Upper lobe of left lung (tissue), 6 donors: ENCODE data around the gene C7orf33. TPM values are rescaled to one million over a fixed set of nuclear protein-coding genes. Genes with fewer than 3 reads are reported as not detected.

Experiments
- ATAC-seq, 2 donors: fragments of 200-7000 bp; cut with Tn5 transposase; one replicate each; pipeline ENCODE4 v1.9.1; 2022; ENCODE audit warnings: mild to moderate bottlenecking in 2 of 2, moderate library complexity in 2 of 2; ENCODE audit not compliant: low FRiP score in 2 of 2
- DNase-seq, 2 donors: peaks; one replicate each; pipeline ENCODE4 v3.0.0-alpha.2; 2019 to 2020
- H3K27ac ChIP-seq, 4 donors: fragments of 200-600 bp; sonication (generic); one replicate each; pipeline ENCODE4 v1.5.1; 2016 to 2019
- H3K27me3 ChIP-seq, 4 donors: fragments of 200-600 bp; sonication (generic); one replicate each; pipeline ENCODE4 v1.5.1; 2017 to 2019
- H3K36me3 ChIP-seq, 4 donors: fragments of 200-600 bp; sonication (generic); one replicate each; pipeline ENCODE4 v1.5.1; 2016 to 2019
- H3K4me1 ChIP-seq, 4 donors: fragments of 200-600 bp; sonication (generic); one replicate each; pipeline ENCODE4 v1.5.1; 2018 to 2019
- H3K4me3 ChIP-seq, 4 donors: fragments of 200-600 bp; sonication (generic); one replicate each; pipeline ENCODE4 v1.5.1; 2017 to 2019; ENCODE audit warnings: mild to moderate bottlenecking in 2 of 4, moderate library complexity in 1 of 4
- H3K9me3 ChIP-seq, 4 donors: fragments of 200-600 bp; sonication (generic); one replicate each; pipeline ENCODE4 v1.5.1; 2018 to 2019
- CTCF ChIP-seq, 6 experiments: fragments of 450-650 bp in 4 of 6; fragments of 200-600 bp in 2 of 6; sonication (generic) in 2 of 6; IDR thresholded peaks; one replicate each; pipeline ENCODE4 v1.5.1; 2016 to 2019; ENCODE audit warnings: antibody characterized with exemption in 6 of 6
- EP300 ChIP-seq, 4 donors: sonication (generic); formaldehyde crosslinking; IDR thresholded peaks; one replicate each; pipeline ENCODE4 v1.5.1; 2017; ENCODE audit warnings: antibody characterized with exemption in 4 of 4, control low read depth in 2 of 4
- POLR2A ChIP-seq, 4 donors: fragments of 450-650 bp; IDR thresholded peaks; one replicate each; pipeline ENCODE4 v1.5.1; 2016 to 2017; ENCODE audit warnings: antibody characterized with exemption in 4 of 4, mild to moderate bottlenecking in 2 of 4
- POLR2AphosphoS5 ChIP-seq, 2 donors: sonication (generic); formaldehyde crosslinking; IDR thresholded peaks; one replicate each; pipeline ENCODE4 v1.5.1; 2017; ENCODE audit warnings: antibody characterized with exemption in 2 of 2
- WGBS, 2 donors: methylation state at CpG; one replicate each; pipeline ENCODE4 v1.1.5; 2017 to 2018; 5-methylcytosine and 5-hydroxymethylcytosine counted together
- total RNA-seq, 6 donors: library from RNA; depleted of rRNA in 4 of 6; stranded (reverse); fragments of >200 nt in 4 of 6; gene quantifications; one replicate each; pipeline versions ENCODE4 v1.1.0 to v1.2.1, GENCODE V29; 2016 to 2021
- donor health status: DM: no; HTN: no; CAD: no; lungs with moderate emphysema.
- donor health status: DM: no; HTN: yes; CAD: no; lungs with severe emphysema.

Gene C7orf33
- total RNA-seq, 6 donors from 2014 or later, result not detected

GRCh38 chr7:148598351-148598750, 7.8 kb downstream of the C7orf33 start:
- H3K9me3 ChIP-seq, result no peaks in the 10 kb centered on the region
- H3K4me1 ChIP-seq, result no peaks in the 10 kb centered on the region
- no peak for TF ChIP-seq EP300 (IDR thresholded peaks at IDR 0.05)
- TF ChIP-seq POLR2A (IDR thresholded peaks at IDR 0.05), result no peak
- TF ChIP-seq CTCF (IDR thresholded peaks at IDR 0.05), result no peak
- TF ChIP-seq POLR2AphosphoS5 (IDR thresholded peaks at IDR 0.05), result no peak
- no peak overlapping the region for H3K4me3 ChIP-seq
- H3K27ac ChIP-seq, result no peak overlapping the region
- ATAC-seq (no peak), DNase-seq (no peak)
- H3K27me3 ChIP-seq, result no peaks in the 10 kb centered on the region
- no peaks in the 10 kb centered on the region for H3K36me3 ChIP-seq
- 48 to 50% methylated on average over 3 of the region's 3 CpGs for WGBS, 2 donors

- no peaks in the 10 kb centered on the region for H3K27me3 ChIP-seq
- WGBS, 2 donors, result 64 to 71% methylated on average over 2 of the region's 2 CpGs
- no peaks in the 10 kb centered on the region for H3K36me3 ChIP-seq
- no peak overlapping the region for H3K27ac ChIP-seq
- H3K9me3 ChIP-seq, result peaks cover 0 to 5% (median 2%) of the 10 kb centered on the region in 4 donors
- H3K4me3 ChIP-seq, result no peak overlapping the region
- ATAC-seq, result no peak
- no peaks in the 10 kb centered on the region for H3K4me1 ChIP-seq
- no peak for TF ChIP-seq CTCF (IDR thresholded peaks at IDR 0.05)
- no peak for TF ChIP-seq POLR2A (IDR thresholded peaks at IDR 0.05)
- TF ChIP-seq EP300 (IDR thresholded peaks at IDR 0.05), result no peak
- no peak for TF ChIP-seq POLR2AphosphoS5 (IDR thresholded peaks at IDR 0.05)
- no peak for DNase-seq
Observed at GRCh38 chr7:148605350-148605749, 14.8 kb downstream of the C7orf33 start.

GRCh38 chr7:148607151-148607661, 16.6 kb downstream of the C7orf33 start:
- TF ChIP-seq POLR2AphosphoS5 (IDR thresholded peaks at IDR 0.05) (no peak), EP300 (IDR thresholded peaks at IDR 0.05) (no peak), CTCF (IDR thresholded peaks at IDR 0.05) (no peak), POLR2A (IDR thresholded peaks at IDR 0.05) (no peak)
- no peak for DNase-seq
- Histone ChIP-seq H3K9me3 (peaks cover 0 to 5% (median 2%) of the 10 kb centered on the region in 4 donors), H3K4me3 (no peak overlapping the region), H3K4me1 (no peaks in the 10 kb centered on the region), H3K36me3 (no peaks in the 10 kb centered on the region), H3K27ac (no peak overlapping the region), H3K27me3 (no peaks in the 10 kb centered on the region)
- ATAC-seq, result no peak
- 39 to 54% methylated on average over 4 of the region's 4 CpGs for WGBS, 2 donors

- no peak for TF ChIP-seq CTCF (IDR thresholded peaks at IDR 0.05)
- TF ChIP-seq POLR2AphosphoS5 (IDR thresholded peaks at IDR 0.05), result no peak
- TF ChIP-seq EP300 (IDR thresholded peaks at IDR 0.05), result no peak
- no peak for TF ChIP-seq POLR2A (IDR thresholded peaks at IDR 0.05)
- Histone ChIP-seq H3K4me1 (no peaks in the 10 kb centered on the region), H3K27me3 (no peaks in the 10 kb centered on the region), H3K27ac (no peak overlapping the region), H3K9me3 (peaks cover 0 to 5% (median 2%) of the 10 kb centered on the region in 4 donors), H3K4me3 (no peak overlapping the region), H3K36me3 (no peaks in the 10 kb centered on the region)
- DNase-seq (no peak), ATAC-seq (no peak)
- WGBS, 2 donors, result 70 to 72% methylated on average over 3 of the region's 3 CpGs
Observed at GRCh38 chr7:148609045-148609725, 18.6 kb downstream of the C7orf33 start.

GRCh38 chr7:148611692-148612091, 21.1 kb downstream of the C7orf33 start:
- no peak for DNase-seq
- Histone ChIP-seq H3K27ac (no peak overlapping the region), H3K9me3 (no peaks in the 10 kb centered on the region), H3K36me3 (no peaks in the 10 kb centered on the region), H3K4me3 (no peak overlapping the region), H3K4me1 (no peaks in the 10 kb centered on the region), H3K27me3 (no peaks in the 10 kb centered on the region)
- TF ChIP-seq CTCF (IDR thresholded peaks at IDR 0.05), result no peak
- no peak for ATAC-seq
- WGBS, 2 donors, result 81 to 82% methylated on average over 4 of the region's 4 CpGs
